Hypothalamus (tissue), 51 donors: Measurements from ENCODE around the gene PFN4.
"Not testable (repeated sequence)": the region's sequence is repeated elsewhere in the genome, so short reads cannot be mapped to it uniquely, and the experiment has no call there.

Experiments used
- DNase-seq, 51 donors: peaks; one replicate each; lab custom pipeline; 2025; lab: John Stamatoyannopoulos, UW

Gene PFN4

DNA sequence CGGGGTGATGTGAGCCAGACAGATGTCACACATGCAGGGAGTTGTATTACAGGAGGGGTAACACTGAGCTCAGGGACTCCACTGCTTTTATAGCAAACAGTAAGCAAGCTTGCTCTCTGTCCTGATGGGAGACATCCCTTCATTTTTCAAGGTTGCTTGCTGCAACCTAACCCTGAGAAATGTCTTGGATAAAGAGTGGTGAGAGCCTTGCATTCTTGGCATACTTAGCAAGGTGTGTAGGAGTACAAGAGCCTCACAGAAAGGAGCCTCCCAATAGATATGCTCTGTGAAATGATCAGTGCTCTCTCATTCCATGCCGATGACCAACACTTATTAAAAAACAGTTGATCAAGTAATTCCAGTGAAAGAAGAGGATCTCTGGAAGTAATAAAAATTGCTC is 8.1 kb downstream of the PFN4 start:
- DNase-seq = no peak

GRCh38 chr2:24111407-24111901 is 11.7 kb downstream of the PFN4 start:
- no peak for DNase-seq

DNA sequence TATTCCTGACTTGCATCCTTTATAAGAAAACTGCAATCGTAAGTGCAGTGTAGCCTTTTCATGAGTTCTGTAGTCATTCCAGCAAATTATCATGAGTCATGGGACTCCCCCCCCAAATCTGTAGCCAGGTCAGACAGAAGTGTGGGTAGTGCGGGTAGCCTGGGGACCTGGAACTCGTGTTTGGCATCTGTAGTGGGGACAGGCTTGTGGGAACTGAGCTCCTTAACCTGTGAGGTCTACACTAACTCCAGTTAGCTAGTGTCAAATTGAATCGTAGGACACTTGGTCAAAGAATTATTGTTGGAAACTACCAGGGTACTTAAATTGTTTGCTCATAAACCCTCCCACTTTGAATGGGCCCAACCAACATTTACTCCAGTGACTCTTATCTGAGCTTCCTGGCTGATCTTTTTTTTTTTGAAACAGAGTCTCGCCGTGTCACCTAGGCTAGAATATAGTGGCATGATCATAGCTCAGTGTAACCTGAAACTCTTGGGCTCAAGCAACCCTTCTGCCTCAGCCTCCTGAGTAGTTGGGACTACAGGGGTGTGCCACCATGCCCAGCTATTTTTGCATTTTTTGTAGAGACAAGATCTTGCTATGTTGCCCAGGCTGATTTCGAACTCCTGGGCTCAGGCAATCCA is 12.4 kb downstream of the PFN4 start:
- no peak for DNase-seq

DNA sequence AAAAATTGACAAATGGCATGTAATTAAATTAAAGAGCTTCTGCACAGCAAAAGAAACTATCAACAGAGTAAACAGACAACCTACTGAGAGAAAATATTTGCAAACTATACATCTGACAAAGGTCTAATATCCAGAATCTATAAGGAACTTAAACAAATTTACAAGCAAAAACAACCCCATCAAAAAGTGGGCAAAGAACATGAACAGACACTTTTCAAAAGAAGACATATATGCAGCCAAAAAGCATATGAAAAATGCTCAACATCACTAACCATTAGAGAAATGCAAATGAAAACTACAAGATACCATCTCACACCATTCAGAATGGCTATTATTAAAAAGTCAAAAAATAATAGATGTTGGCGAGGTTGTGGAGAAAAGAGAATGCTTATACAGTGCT is 13.7 kb downstream of the PFN4 start:
- DNase-seq = not testable (repeated sequence)

DNA sequence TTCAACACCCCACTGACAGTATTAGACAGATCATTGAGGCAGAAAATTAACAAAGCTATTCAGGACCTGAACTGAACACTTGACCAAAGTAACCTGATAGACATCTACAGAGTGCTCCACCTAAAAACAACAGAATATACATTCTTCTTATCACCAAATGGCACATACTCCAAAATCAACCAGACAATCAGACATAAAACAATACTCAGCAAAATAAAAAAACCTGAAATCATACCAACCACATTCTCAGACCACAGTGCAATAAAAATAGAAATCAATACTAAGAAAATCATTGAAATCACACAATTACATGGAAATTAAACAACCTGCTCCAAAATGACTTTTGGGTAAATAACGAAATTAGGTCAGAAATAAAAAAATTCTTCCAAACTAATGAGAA is 15.8 kb downstream of the PFN4 start:
- DNase-seq = no peak

DNA sequence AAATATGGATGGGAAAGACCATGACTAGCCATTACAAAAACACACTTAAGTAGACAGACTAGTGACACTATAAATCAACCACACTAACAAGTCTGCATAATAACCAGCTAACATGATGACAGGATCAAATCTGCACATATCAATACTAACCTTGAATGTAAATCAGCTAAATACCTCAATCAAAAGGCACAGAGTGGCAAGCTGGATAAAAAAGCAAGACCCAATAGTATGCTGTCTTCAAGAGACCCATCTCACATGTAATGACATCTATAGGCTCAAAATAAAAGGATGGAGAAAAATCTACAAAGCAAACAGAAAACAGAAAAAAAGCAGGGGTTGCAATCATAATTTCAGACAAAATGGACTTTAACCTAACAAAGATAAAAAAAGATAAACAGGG is 16.3 kb downstream of the PFN4 start:
- no peak for DNase-seq

GRCh38 chr2:24105816-24106215 is 17.3 kb downstream of the PFN4 start:
- DNase-seq = no peak

GRCh38 chr2:24104906-24105305 is 18.2 kb downstream of the PFN4 start:
- DNase-seq = no peak

DNA sequence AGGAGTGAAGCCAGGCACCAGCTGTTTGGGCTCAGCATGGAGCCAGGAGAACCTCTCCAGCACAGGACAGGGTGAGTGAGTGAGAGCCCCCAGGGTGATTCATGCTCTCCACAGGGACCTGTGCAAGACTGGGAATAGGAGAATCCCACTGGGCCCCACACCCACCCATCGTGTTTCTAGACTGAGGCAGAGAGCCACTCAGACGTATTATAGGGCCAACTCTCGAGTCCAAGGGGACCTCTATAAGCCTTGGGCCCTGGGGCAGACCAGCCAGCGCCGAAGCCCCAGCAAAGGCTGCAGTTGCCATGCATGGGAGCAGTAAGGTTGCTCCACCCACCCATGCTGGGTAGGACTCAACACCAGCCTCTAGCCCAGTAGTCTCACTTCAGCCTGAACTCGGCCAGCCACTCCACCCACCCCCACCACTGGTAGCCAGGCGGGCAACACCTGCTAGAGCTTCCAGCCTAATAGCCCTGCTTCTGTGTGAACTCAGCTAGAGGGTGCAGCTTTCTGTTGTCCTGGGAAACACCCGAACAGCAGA is 19.0 kb downstream of the PFN4 start:
- no peak for DNase-seq

DNA sequence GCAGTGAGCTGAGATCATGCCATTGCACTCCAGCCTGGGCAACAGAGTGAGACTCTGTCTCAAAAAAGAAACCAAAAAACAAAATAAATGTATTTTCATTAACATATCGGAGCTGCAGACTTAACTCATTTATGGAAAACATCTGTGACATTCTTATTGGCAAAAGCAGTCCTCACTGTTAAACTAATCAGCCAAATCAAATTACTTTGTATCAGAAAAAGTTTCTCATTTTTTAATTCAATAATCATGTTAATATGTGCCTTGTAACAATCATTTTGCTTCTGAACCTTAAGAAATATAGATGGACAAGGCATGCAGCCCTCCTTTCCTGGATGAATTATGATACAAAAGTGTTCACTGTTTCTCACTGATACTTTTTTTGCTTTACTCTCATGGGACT is 20.5 kb downstream of the PFN4 start:
- no peak for DNase-seq

DNA sequence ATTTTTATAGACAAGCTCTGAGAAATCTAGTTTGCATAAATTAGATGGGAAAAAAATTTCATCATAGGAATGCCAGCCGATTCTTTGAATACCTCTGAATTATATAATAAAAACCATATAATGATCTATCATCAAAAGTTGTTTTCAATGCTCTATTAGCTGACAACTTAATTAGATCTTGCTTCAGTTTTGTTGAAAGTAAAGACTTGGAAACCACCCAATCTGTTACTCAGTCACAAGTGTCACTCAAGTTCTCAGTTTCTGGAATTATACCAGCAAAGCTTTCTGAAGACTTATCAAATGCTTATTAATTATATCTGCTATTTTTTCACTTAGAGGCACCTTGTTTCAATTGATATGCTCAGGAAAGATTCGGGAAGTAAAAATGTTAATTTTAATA is 21.1 kb downstream of the PFN4 start:
- no peak for DNase-seq

DNA sequence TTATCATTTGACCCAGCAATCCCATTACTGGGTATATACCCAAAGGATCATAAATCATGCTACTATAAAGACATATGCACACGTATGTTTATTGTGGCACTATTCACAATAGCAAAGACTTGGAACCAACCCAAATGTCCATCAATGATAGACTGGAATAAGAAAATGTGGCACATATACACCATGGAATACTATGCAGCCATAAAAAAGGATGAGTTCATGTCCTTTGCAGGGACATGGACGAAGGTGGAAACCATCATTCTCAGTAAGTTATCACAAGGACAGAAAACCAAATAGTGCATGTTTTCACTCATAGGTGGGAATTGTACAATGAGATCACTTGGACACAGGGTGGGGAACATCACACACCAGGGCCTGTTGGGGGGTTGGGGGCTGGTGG is 22.4 kb downstream of the PFN4 start:
- DNase-seq = not testable (repeated sequence)

DNA sequence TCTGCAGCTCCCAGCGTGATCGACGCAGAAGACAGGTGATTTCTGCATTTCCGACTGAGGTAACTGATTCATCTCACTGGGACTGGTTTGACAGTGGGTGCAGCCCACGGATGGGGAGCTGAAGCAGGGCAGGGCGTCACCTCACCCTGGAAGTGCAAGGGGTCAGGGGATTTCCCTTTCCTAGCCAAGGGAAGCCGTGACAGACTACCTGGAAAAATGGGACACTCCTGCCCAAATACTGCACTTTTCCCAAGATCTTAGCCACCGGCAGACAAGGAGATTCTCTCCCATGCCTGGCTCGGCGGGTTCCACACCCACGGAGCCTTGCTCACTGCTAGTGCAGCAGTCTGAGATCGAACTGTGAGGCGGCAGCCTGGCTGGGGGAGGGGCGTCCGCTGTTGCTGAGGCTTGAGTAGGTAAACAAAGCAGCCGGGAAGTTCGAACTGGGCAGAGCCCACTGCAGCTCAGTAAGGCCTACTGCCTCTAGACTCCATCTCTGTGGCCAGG is 27.9 kb downstream of the PFN4 start:
- DNase-seq = not testable (repeated sequence)

DNA sequence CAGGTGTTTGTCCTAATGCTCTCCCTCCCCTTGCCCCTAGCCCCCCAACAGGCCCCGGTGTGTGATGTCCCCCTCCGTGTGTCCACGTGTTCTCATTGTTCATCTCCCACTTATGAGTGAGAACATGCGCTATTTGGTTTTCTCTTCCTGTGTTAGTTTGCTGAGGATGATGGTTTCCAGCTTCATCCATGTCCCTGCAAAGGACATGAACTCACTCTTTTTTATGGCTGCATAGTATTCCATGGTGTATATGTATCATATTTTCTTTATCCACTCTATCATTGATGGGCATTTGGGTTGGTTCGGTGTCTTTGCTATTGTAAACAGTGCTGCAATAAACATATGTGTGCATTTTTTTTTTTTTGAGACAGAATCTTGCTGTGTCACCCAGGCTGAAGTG is 29.9 kb downstream of the PFN4 start:
- not testable (repeated sequence) for DNase-seq

DNA sequence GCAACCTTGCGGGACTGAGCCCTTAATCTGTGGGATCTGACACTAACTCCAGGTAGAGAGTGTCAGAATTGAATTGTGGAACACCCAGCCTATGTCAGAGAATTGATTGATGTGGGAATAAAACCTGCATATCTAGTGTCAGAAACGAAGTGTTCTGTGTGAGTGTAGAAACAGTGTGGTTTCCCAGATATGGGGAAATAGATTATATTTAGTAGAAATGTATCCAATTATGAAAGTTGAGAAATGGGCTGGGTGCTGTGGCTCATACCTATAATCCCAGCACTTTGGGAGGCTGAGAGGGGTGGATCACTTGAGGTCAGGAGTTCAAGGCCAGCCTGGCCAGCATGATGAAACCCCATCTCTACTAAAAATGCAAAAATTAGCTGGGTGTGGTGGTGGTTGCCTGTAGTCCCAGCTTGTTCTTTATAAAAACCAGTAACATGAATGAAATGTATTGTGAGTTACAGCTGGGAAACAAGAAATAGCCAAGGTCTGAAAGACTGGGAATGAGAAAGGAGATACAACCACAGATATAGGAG is 34.2 kb downstream of the PFN4 start:
- DNase-seq = no peak

DNA sequence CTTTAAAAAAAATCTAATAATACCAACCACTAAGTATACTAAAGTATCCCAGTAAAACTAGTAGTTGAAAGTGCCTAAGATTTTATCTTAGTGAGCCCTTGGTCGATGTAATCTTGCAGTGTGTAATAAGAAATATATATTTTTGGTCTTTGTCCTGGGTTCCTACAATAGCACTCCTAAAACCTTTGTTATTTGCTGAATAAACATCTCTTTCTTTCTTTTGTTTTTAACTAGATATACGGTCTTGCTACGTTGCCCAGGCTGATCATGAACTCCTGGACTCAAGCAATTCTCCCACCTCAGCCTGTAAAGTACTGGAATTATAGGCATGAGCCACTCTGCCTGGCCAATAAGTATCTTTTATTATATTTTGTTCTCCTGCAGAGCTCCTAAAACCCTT is 36.1 kb downstream of the PFN4 start:
- no peak for DNase-seq

DNA sequence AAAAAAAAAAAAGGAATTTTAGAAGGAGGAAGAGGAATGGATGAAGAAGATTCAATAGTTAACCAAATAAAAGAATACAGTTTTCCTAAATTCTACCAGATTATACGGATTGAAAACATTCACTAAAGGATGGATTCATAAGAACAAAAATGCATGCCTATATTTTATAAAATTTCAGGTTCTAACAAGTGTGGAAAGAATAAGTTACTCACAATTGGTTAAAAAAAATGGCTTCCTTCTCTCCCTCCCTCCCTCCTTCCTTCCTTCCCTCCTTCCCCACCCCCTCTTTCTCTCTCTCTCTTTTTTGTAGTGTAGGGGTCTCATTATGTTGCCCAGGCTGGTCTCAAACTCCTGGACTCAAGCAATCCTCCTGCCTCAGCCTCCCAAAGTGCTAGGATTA is 36.9 kb downstream of the PFN4 start:
- DNase-seq = no peak

- no peak for DNase-seq
Measured at GRCh38 chr2:24085200-24085489, 38.0 kb downstream of the PFN4 start.

DNA sequence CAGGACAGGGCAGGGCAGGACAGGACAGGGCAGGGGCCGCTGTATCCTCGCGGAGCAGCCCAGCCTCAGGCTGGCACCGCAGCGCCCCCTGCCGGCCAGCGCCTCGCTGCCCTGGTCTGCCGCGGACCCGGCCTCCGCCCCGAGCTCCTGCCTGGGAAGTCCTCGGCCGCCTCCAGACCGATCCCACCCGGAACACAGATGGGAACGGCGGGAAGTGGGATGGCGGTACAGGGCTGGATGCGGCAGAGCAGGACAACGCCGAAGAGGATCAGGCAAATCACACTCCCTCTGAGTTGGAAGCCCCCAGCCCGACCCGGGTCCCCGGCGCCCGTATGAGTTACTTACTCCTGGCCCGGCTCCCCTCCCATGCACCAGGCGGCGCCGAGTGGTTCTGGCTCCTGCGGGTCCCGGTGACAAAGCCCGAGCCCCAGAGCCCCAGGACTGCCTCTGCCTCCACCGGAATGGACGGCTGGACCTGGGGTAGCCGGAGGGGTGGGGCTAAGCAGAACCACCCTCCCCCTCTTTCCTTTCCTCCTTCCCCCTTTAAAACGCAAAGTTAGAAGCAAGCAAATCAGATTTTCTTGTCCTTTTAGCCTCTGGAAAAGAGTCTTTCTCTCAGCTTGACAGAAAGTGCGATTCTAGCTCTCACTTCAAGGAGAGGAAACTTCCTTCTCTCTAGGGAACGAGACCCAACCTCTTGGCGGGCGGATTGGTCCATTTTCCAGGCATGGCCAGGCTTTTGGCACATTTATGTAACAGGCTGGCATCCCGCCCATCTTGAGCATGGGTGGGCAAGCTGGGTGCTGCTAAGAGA is 38.5 kb downstream of the PFN4 start, which contains the start of gene TP53I3:
TSS of gene TP53I3 (minus strand) at position 449 of the 814 bp plus-strand sequence. CDS start 508 bp downstream, outside the sequence.
- peak; percentile 44 to 91 (median 74) for DNase-seq

DNA sequence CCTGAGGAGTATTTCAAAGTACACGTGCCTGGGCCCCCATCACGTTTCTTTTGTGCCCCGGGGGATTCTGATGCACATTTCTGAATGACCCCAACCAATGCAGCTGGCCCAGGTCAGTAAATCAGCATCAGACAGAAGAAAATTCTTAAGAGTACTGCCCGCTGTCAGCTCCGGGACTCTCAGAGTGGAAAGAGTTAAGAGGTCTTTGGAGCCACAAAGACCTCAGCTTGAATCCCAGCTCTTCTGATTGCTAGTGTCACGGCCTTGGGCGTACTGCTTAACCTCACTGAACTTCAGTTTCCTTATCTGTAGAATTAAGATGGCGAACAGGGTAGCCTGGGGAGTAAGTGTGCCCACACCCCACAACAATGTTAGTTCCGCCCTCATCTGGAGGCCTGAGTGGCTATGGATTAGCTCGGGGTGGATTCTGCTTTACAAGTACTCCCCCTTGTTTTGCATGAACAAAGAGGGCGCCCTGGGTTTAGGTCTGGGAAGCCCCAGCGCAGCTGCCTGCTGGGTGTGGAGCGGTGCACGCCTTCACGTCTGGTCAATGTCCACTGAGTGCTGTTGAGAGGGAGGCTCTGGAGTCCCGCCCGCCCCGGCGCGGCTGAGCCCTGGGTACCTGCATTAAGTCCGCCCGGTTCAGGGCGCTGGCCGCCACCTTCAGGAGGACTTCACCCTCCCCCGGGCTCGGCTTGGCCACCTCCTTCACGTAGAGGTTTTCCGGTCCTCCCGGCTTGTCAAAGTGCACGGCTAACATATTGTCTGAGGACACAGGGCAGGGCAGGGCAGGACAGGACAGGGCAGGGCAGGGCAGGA is 39.4 kb downstream of the PFN4 start:
- DNase-seq = peak in 14 of 51 donors; percentile 40 to 86 (median 64)
